T-cell (primary cell): ENCODE results near the gene CD300LG. TPM values are rescaled to one million over a fixed set of nuclear protein-coding genes. Genes with fewer than 3 reads are reported as not detected.
"Not testable (repeated sequence)": the region's sequence is repeated elsewhere in the genome, so short reads cannot be mapped to it uniquely, and the experiment has no call there.

Source experiments
- ATAC-seq, 4 experiments: fragments of 200-7000 bp in 3 of 4; fragments of 150-1000 bp in 1 of 4; cut with Tn5 transposase; replicated peaks in 1 of 4; 1 replicate in 3 of 4; 2 replicates in 1 of 4; pipeline ENCODE4 v1.10.0; 2021; ENCODE audit warnings: moderate library complexity in 3 of 4, mild to moderate bottlenecking in 2 of 4, moderate number of reproducible peaks in 1 of 4
- CTCF ChIA-PET, 2 donors: fragments of 300-600 bp; sonication (Branson Sonifier 250); formaldehyde crosslinking; loops; one replicate each; lab custom pipeline; 2022; ENCODE audit warnings: antibody characterized with exemption in 2 of 2; lab: Charles Lee
- POLR2A ChIA-PET, 2 donors: fragments of 300-600 bp; sonication (Branson Sonifier 250); formaldehyde crosslinking; loops; one replicate each; lab custom pipeline; 2022; ENCODE audit warnings: antibody characterized with exemption in 2 of 2; lab: Charles Lee
- DNase-seq, 35 experiments: peaks; one replicate each; pipeline versions ENCODE4 v3.0.0 to v3.0.0-alpha.2; 2013 to 2023
- H3K27ac ChIP-seq: one replicate; pipeline ENCODE4 v1.5.1; 2013; ENCODE audit warnings: low read length
- H3K27me3 ChIP-seq, 2 experiments: replicated peaks in 1 of 2; 1 replicate in 1 of 2; 2 replicates in 1 of 2; pipeline versions ENCODE4 v1.6.1 to v1.7.0; 2013; ENCODE audit warnings: low read length in 1 of 2, mixed read lengths in 1 of 2; ENCODE audit not compliant: control insufficient read depth in 2 of 2, insufficient read depth in 2 of 2; ENCODE audit errors: extremely low read depth in 1 of 2
- H3K36me3 ChIP-seq, 2 donors: 1 replicate in 1 of 2; 2 replicates in 1 of 2; pipeline versions ENCODE4 v1.6.1 to v1.7.0; 2013; ENCODE audit warnings: low read length in 1 of 2; ENCODE audit not compliant: control insufficient read depth in 2 of 2, insufficient read depth in 1 of 2; ENCODE audit errors: extremely low read depth in 1 of 2
- H3K4me1 ChIP-seq, 2 experiments: 1 replicate in 1 of 2; 2 replicates in 1 of 2; pipeline versions ENCODE4 v1.6.1 to v1.7.0; 2013; ENCODE audit warnings: low read length in 2 of 2, mixed read lengths in 1 of 2; ENCODE audit not compliant: insufficient read depth in 2 of 2, control insufficient read depth in 1 of 2; ENCODE audit errors: extremely low read depth in 1 of 2
- H3K4me3 ChIP-seq, 2 donors: 1 replicate in 1 of 2; 2 replicates in 1 of 2; pipeline versions ENCODE4 v1.5.1 to v1.7.0; 2013; ENCODE audit warnings: mild to moderate bottlenecking in 2 of 2, low read length in 1 of 2, moderate library complexity in 1 of 2; ENCODE audit not compliant: control insufficient read depth in 1 of 2; ENCODE audit errors: extremely low read depth in 1 of 2
- H3K9me3 ChIP-seq: 2 replicates; pipeline ENCODE4 v1.7.0; 2013
- H3K27ac Mint-ChIP-seq, 2 donors: one replicate each; pipeline ENCODE4 v1.8.0; 2020 to 2021; ENCODE audit warnings: mild to moderate bottlenecking in 2 of 2, mixed read lengths in 2 of 2
- H3K27me3 Mint-ChIP-seq, 2 donors: one replicate each; pipeline ENCODE4 v1.8.0; 2021 to 2022; ENCODE audit warnings: mixed read lengths in 2 of 2
- H3K36me3 Mint-ChIP-seq: one replicate; pipeline ENCODE4 v1.8.0; 2021; ENCODE audit warnings: mixed read lengths
- H3K4me1 Mint-ChIP-seq, 3 donors: one replicate each; pipeline ENCODE4 v1.8.0; 2020 to 2022; ENCODE audit warnings: mixed read lengths in 3 of 3, mild to moderate bottlenecking in 1 of 3
- H3K4me3 Mint-ChIP-seq, 3 donors: one replicate each; pipeline ENCODE4 v1.8.0; 2020 to 2022; ENCODE audit warnings: mild to moderate bottlenecking in 3 of 3, mixed read lengths in 3 of 3, moderate library complexity in 3 of 3
- H3K9me3 Mint-ChIP-seq, 3 donors: one replicate each; pipeline ENCODE4 v1.8.0; 2020 to 2022; ENCODE audit warnings: mixed read lengths in 3 of 3
- WGBS: methylation state at CpG from one replicate; pipeline ENCODE4 v1.1.5; 2013; ENCODE audit warnings: missing lambda C conversion rate; ENCODE audit not compliant: insufficient coverage; 5-methylcytosine and 5-hydroxymethylcytosine counted together
- total RNA-seq, 35 experiments: library from RNA in 6 of 35; stranded (reverse) in 6 of 35; fragments of 120-200 nt in 1 of 35; gene quantifications; one replicate each; pipeline versions ENCODE4 v1.2.1 to v1.2.4 and lab custom pipeline; 2013 to 2026

The CD300LG gene
- total RNA-seq (not detected), total RNA-seq (lab: John Stamatoyannopoulos, UW) (0 reads per million in 29 experiments)
- not detected for total RNA-seq (2013)

GRCh38 chr17:43846963-43847371, at the start of gene CD300LG:
Gene CD300LG, plus strand, starts transcription at chr17:43847176. Its CDS starts 41 bp downstream, at chr17:43847217.
- H3K4me1 Mint-ChIP-seq: no peaks in the 10 kb centered on the region
- ChIA-PET POLR2A (no interaction called here), CTCF (interaction anchor here in 1 of 2 donors (0.5 kb wide), 1 partner anchor 842 kb away, joined by 4 read pairs; no protein-coding TSS in a partner anchor)
- H3K4me3 ChIP-seq: no peak within 1 kb of the TSS
- H3K9me3 Mint-ChIP-seq: no peaks in the 10 kb centered on the region
- H3K27ac ChIP-seq: no peak within 1 kb of the TSS
- peaks cover 34 to 37% of the 10 kb centered on the region in 2 donors for H3K27me3 Mint-ChIP-seq
- H3K36me3 ChIP-seq: no peaks in the 10 kb centered on the region
- no peak within 1 kb of the TSS for H3K27ac Mint-ChIP-seq
- ATAC-seq (no peak), DNase-seq (no peak)
- H3K27me3 ChIP-seq: peaks cover 0 to 43% of the 10 kb centered on the region in 2 experiments
- H3K4me1 ChIP-seq: no peaks in the 10 kb centered on the region
- WGBS: 36% methylated on average over 15 of the region's 17 CpGs
- no peaks in the 10 kb centered on the region for H3K9me3 ChIP-seq
- no peak within 1 kb of the TSS for H3K4me3 Mint-ChIP-seq
- H3K36me3 Mint-ChIP-seq: no peaks in the 10 kb centered on the region

GRCh38 chr17:43798024-43798423, 49.0 kb upstream of the CD300LG start:
- H3K9me3 Mint-ChIP-seq, H3K9me3 ChIP-seq, H3K36me3 Mint-ChIP-seq, CTCF ChIA-PET, H3K4me1 ChIP-seq, H3K36me3 ChIP-seq, H3K4me1 Mint-ChIP-seq, H3K27ac Mint-ChIP-seq, H3K4me3 Mint-ChIP-seq, H3K27ac ChIP-seq, DNase-seq, ATAC-seq, H3K4me3 ChIP-seq: not testable (repeated sequence)
- POLR2A ChIA-PET: interaction anchor here in 1 of 2 donors (0.6 kb wide), 1 partner anchor 37 kb away, joined by 3 read pairs; no protein-coding TSS in a partner anchor
- H3K27me3 ChIP-seq: peaks cover 0 to 10% of the 10 kb centered on the region in 2 experiments
- peaks cover 35 to 50% of the 10 kb centered on the region in 2 donors for H3K27me3 Mint-ChIP-seq
- WGBS: 90% methylated on average over 2 of the region's 9 CpGs

- no peak overlapping the region for H3K4me3 Mint-ChIP-seq
- H3K9me3 Mint-ChIP-seq: no peaks in the 10 kb centered on the region
- Histone ChIP-seq H3K27me3 (peaks cover 0 to 14% of the 10 kb centered on the region in 2 experiments), H3K36me3 (no peaks in the 10 kb centered on the region), H3K9me3 (no peaks in the 10 kb centered on the region), H3K27ac (no peak overlapping the region), H3K4me1 (no peaks in the 10 kb centered on the region), H3K4me3 (no peak overlapping the region)
- H3K4me1 Mint-ChIP-seq: no peaks in the 10 kb centered on the region
- no CpG with 5 or more reads among the region's 2 CpGs for WGBS
- H3K27ac Mint-ChIP-seq: no peak overlapping the region
- CTCF ChIA-PET: interaction anchor here in 1 of 2 donors (1.1 kb wide), 1 partner anchor 33 kb away, joined by 4 read pairs; no protein-coding TSS in a partner anchor
- peaks cover 40 to 51% of the 10 kb centered on the region in 2 donors for H3K27me3 Mint-ChIP-seq
- POLR2A ChIA-PET: no interaction called here
- no peaks in the 10 kb centered on the region for H3K36me3 Mint-ChIP-seq
- DNase-seq: no peak
- ATAC-seq: no peak
Measured at GRCh38 chr17:43799047-43799446, 47.9 kb upstream of the CD300LG start.

- ATAC-seq: no peak
- H3K27me3 ChIP-seq: peaks cover 0 to 18% of the 10 kb centered on the region in 2 experiments
- POLR2A ChIA-PET: no interaction called here
- Mint-ChIP-seq H3K4me1 (no peaks in the 10 kb centered on the region), H3K9me3 (no peaks in the 10 kb centered on the region), H3K36me3 (no peaks in the 10 kb centered on the region), H3K27ac (no peak overlapping the region), H3K4me3 (no peak overlapping the region), H3K27me3 (peaks cover 42 to 46% of the 10 kb centered on the region in 2 donors)
- H3K4me3 ChIP-seq: no peak overlapping the region
- H3K9me3 ChIP-seq: no peaks in the 10 kb centered on the region
- CTCF ChIA-PET: no interaction called here
- H3K27ac ChIP-seq: no peak overlapping the region
- 80% methylated on average over 1 of the region's 3 CpGs for WGBS
- DNase-seq: no peak
- H3K4me1 ChIP-seq: no peaks in the 10 kb centered on the region
- H3K36me3 ChIP-seq: no peaks in the 10 kb centered on the region
Measured at GRCh38 chr17:43800736-43801135, 46.2 kb upstream of the CD300LG start.

GRCh38 chr17:43801844-43802243, 45.1 kb upstream of the CD300LG start:
- Histone ChIP-seq H3K27me3 (peaks cover 0 to 22% of the 10 kb centered on the region in 2 experiments), H3K9me3 (no peaks in the 10 kb centered on the region), H3K36me3 (no peaks in the 10 kb centered on the region), H3K27ac (no peak overlapping the region), H3K4me3 (no peak overlapping the region), H3K4me1 (no peaks in the 10 kb centered on the region)
- CTCF ChIA-PET: no interaction called here
- Mint-ChIP-seq H3K36me3 (no peaks in the 10 kb centered on the region), H3K27ac (no peak overlapping the region), H3K27me3 (peaks cover 31 to 39% of the 10 kb centered on the region in 2 donors), H3K9me3 (no peaks in the 10 kb centered on the region), H3K4me3 (no peak overlapping the region), H3K4me1 (no peaks in the 10 kb centered on the region)
- ATAC-seq (no peak), DNase-seq (no peak)
- POLR2A ChIA-PET: no interaction called here
- WGBS: no CpG with 5 or more reads among the region's 3 CpGs

- Mint-ChIP-seq H3K36me3 (no peaks in the 10 kb centered on the region), H3K27me3 (peaks cover 30% of the 10 kb centered on the region in 2 donors), H3K4me1 (no peaks in the 10 kb centered on the region), H3K27ac (no peak overlapping the region), H3K4me3 (no peak overlapping the region), H3K9me3 (no peaks in the 10 kb centered on the region)
- Histone ChIP-seq H3K9me3 (no peaks in the 10 kb centered on the region), H3K27ac (no peak overlapping the region), H3K4me1 (no peaks in the 10 kb centered on the region), H3K36me3 (no peaks in the 10 kb centered on the region), H3K27me3 (peaks cover 0 to 31% of the 10 kb centered on the region in 2 experiments), H3K4me3 (no peak overlapping the region)
- ATAC-seq (no peak), DNase-seq (no peak)
- WGBS: 90% methylated on average over 2 of the region's 4 CpGs
- ChIA-PET CTCF (no interaction called here), POLR2A (no interaction called here)
Measured at GRCh38 chr17:43803758-43804157, 43.2 kb upstream of the CD300LG start.
